Prostate gland (tissue), 2 donors: ENCODE results near the gene SLC9C1.

Source experiments
- POLR2AphosphoS5 ChIP-seq: sonication (generic); formaldehyde crosslinking; IDR thresholded peaks from one replicate; pipeline ENCODE4 v1.6.1; 2017; ENCODE audit warnings: antibody characterized with exemption
- TF ChIP-seq, protein P1 (sequence below), 4 experiments: fragments of 200-600 bp in 2 of 4; fragments of 450-650 bp in 2 of 4; sonication (generic) in 2 of 4; IDR thresholded peaks; 1 replicate in 3 of 4; 2 replicates in 1 of 4; pipeline ENCODE4 v1.5.1; 2016 to 2019; ENCODE audit warnings: antibody characterized with exemption in 4 of 4, mild to moderate bottlenecking in 2 of 4, moderate library complexity in 2 of 4

DNA sequence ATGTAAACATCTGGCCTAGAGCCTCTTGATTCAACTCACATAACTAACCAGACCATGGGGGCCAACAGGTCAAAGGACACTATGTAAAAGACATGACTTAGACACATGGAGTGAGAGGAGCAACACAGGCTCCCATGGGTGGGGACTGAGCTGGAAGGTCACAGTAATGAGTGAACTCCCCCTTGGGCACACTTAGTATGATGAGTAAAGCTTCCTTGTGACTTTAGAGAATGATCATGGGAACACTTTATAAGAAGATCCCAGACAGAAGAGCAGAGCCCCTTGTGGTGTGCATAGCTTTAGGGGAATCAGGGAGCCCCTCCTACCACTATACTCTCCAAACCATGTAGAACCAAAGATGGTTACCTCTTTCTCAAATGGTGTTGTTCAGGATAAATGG lies 171.1 kb downstream of the SLC9C1 start:
- TF ChIP-seq, protein P1, sequence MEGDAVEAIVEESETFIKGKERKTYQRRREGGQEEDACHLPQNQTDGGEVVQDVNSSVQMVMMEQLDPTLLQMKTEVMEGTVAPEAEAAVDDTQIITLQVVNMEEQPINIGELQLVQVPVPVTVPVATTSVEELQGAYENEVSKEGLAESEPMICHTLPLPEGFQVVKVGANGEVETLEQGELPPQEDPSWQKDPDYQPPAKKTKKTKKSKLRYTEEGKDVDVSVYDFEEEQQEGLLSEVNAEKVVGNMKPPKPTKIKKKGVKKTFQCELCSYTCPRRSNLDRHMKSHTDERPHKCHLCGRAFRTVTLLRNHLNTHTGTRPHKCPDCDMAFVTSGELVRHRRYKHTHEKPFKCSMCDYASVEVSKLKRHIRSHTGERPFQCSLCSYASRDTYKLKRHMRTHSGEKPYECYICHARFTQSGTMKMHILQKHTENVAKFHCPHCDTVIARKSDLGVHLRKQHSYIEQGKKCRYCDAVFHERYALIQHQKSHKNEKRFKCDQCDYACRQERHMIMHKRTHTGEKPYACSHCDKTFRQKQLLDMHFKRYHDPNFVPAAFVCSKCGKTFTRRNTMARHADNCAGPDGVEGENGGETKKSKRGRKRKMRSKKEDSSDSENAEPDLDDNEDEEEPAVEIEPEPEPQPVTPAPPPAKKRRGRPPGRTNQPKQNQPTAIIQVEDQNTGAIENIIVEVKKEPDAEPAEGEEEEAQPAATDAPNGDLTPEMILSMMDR (IDR thresholded peaks at IDR 0.05) = no peak
- no peak for TF ChIP-seq POLR2AphosphoS5
